Ishikawa (cell line): ENCODE data around the gene C1orf105.

Experiments
- CEBPB ChIP-seq: IDR thresholded peaks from 2 replicates; pipeline ENCODE4 v1.6.1; 2012
- CREB1 ChIP-seq: IDR thresholded peaks from 2 replicates; pipeline ENCODE4 v1.6.1; 2012; ENCODE audit warnings: low read depth
- EGR1 ChIP-seq: IDR thresholded peaks from 2 replicates; pipeline ENCODE4 v1.6.1; 2012
- EP300 ChIP-seq: IDR thresholded peaks from 2 replicates; pipeline ENCODE4 v1.6.1; 2012; ENCODE audit warnings: borderline replicate concordance
- FOXM1 ChIP-seq: IDR thresholded peaks from 2 replicates; pipeline ENCODE4 v1.6.1; 2012; ENCODE audit warnings: low read depth, borderline replicate concordance
- NFIC ChIP-seq: IDR thresholded peaks from 2 replicates; pipeline ENCODE4 v1.6.1; 2012
- RAD21 ChIP-seq: IDR thresholded peaks from 2 replicates; pipeline ENCODE4 v1.6.1; 2012; ENCODE audit warnings: low read depth
- TAF1 ChIP-seq: IDR thresholded peaks from 2 replicates; pipeline ENCODE4 v1.6.1; 2012; ENCODE audit warnings: low read depth, mild to moderate bottlenecking
- TCF12 ChIP-seq: IDR thresholded peaks from 2 replicates; pipeline ENCODE4 v1.6.1; 2012; ENCODE audit warnings: low read depth
- TEAD4 ChIP-seq: IDR thresholded peaks from 2 replicates; pipeline ENCODE4 v1.6.1; 2012
- USF1 ChIP-seq: IDR thresholded peaks from 2 replicates; pipeline ENCODE4 v1.6.1; 2012
- YY1 ChIP-seq: IDR thresholded peaks from 2 replicates; pipeline ENCODE4 v1.6.1; 2012; ENCODE audit warnings: low read depth
- ZBTB7A ChIP-seq: IDR thresholded peaks from 2 replicates; pipeline ENCODE4 v1.6.1; 2012; ENCODE audit warnings: low read depth
- TF ChIP-seq, protein P1 (sequence below): IDR thresholded peaks from 2 replicates; pipeline ENCODE4 v1.6.1; 2012
- TF ChIP-seq, protein P2 (sequence below): IDR thresholded peaks from 2 replicates; pipeline ENCODE4 v1.6.1; 2012; ENCODE audit warnings: low read depth, mild to moderate bottlenecking

C1orf105 gene

GRCh38 chr1:172405912-172406311 lies 14.6 kb upstream of the C1orf105 start:
- no peak for TF ChIP-seq TAF1
- no peak for TF ChIP-seq YY1

DNA sequence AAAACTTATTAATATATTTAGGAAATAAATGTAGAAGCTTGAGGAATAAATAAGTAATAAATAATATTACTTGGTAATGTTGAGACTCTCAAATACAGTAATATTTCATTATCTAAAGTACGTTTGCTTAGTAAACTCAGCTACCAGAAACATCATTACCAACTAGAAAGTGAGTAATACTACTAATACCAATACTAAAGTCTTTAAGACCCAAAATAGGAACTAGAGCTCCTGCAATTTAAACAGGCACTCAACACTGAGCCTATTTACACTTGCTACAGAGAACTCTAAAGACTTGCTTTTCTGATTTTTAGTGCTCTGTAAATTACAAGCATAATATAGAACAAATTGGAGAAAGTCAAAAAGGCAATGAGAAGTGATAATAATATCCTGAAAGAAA lies 13.5 kb upstream of the C1orf105 start:
- TF ChIP-seq TAF1, result no peak
- TF ChIP-seq EGR1, result no peak
- no peak for TF ChIP-seq USF1
- TF ChIP-seq, protein P1, sequence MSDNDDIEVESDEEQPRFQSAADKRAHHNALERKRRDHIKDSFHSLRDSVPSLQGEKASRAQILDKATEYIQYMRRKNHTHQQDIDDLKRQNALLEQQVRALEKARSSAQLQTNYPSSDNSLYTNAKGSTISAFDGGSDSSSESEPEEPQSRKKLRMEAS, result no peak
- no peak for TF ChIP-seq NFIC
- no peak for TF ChIP-seq YY1
- no peak for TF ChIP-seq FOXM1
- TF ChIP-seq, protein P2, sequence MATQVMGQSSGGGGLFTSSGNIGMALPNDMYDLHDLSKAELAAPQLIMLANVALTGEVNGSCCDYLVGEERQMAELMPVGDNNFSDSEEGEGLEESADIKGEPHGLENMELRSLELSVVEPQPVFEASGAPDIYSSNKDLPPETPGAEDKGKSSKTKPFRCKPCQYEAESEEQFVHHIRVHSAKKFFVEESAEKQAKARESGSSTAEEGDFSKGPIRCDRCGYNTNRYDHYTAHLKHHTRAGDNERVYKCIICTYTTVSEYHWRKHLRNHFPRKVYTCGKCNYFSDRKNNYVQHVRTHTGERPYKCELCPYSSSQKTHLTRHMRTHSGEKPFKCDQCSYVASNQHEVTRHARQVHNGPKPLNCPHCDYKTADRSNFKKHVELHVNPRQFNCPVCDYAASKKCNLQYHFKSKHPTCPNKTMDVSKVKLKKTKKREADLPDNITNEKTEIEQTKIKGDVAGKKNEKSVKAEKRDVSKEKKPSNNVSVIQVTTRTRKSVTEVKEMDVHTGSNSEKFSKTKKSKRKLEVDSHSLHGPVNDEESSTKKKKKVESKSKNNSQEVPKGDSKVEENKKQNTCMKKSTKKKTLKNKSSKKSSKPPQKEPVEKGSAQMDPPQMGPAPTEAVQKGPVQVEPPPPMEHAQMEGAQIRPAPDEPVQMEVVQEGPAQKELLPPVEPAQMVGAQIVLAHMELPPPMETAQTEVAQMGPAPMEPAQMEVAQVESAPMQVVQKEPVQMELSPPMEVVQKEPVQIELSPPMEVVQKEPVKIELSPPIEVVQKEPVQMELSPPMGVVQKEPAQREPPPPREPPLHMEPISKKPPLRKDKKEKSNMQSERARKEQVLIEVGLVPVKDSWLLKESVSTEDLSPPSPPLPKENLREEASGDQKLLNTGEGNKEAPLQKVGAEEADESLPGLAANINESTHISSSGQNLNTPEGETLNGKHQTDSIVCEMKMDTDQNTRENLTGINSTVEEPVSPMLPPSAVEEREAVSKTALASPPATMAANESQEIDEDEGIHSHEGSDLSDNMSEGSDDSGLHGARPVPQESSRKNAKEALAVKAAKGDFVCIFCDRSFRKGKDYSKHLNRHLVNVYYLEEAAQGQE, result no peak
- TF ChIP-seq ZBTB7A, result no peak
- TF ChIP-seq CEBPB, result no peak
- TF ChIP-seq TEAD4, result no peak
- no peak for TF ChIP-seq EP300
- TF ChIP-seq CREB1, result no peak
- no peak for TF ChIP-seq RAD21
- TF ChIP-seq TCF12, result no peak

- TF ChIP-seq NFIC (no peak), TEAD4 (no peak), CEBPB (no peak), EP300 (no peak), USF1 (no peak)
Measured at GRCh38 chr1:172408958-172409357, 11.5 kb upstream of the C1orf105 start.

- TF ChIP-seq USF1, result no peak
- TF ChIP-seq RAD21, result no peak
- no peak for TF ChIP-seq TEAD4
- TF ChIP-seq, protein P1, result no peak
- TF ChIP-seq NFIC, result no peak
- TF ChIP-seq, protein P2, result no peak
- TF ChIP-seq FOXM1, result no peak
- TF ChIP-seq TAF1, result no peak
- TF ChIP-seq ZBTB7A, result no peak
- TF ChIP-seq TCF12, result no peak
- no peak for TF ChIP-seq EP300
- TF ChIP-seq CREB1, result no peak
- TF ChIP-seq CEBPB, result no peak
- no peak for TF ChIP-seq EGR1
- no peak for TF ChIP-seq YY1
Measured at GRCh38 chr1:172410027-172410426, 10.5 kb upstream of the C1orf105 start.

DNA sequence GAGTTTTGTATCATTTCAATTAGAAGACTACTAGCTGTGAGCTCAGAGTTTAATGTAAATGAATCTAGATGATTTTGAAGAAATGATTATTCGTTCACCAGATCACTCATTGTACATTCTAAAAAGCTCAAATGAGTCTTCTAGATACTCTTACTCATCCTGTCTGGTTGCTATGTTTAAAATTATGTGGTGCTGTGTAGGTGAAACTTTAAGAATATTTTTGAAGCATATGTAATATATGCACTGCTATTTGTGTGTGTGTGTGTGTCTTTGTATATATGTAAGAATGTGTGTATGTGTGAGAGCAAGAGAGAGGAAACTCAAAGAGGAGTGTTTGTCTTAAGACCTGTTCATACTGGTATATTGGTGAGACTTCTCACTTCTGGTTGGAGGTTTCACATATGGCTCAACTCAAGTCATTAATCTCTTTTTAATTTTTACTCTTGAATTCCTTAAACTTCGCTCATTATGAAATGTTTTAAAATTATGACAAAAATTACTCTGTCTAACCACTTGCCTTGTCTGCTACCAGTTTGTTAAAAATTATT lies 8.6 kb upstream of the C1orf105 start:
- TF ChIP-seq CREB1 (no peak), TCF12 (no peak), USF1 (no peak), TAF1 (no peak), CEBPB (no peak), FOXM1 (no peak), NFIC (no peak), RAD21 (no peak), YY1 (no peak), EP300 (no peak), EGR1 (no peak)
- TF ChIP-seq, protein P1, result no peak
- TF ChIP-seq, protein P2, result no peak
